HEK293 (cell line): ENCODE results near the gene TMCC2.

ENCODE experiments used
- CTCF ChIA-PET: fragments of 350-600 bp; formaldehyde crosslinking; extraction: SDS; loops from one replicate; lab custom pipeline; 2021; ENCODE audit warnings: antibody characterized with exemption; lab: Yijun Ruan, JAX
- POLR2A ChIA-PET: fragments of 300-600 bp; formaldehyde crosslinking; extraction: SDS; loops from one replicate; lab custom pipeline; 2020; ENCODE audit warnings: antibody characterized with exemption, inconsistent platforms; lab: Yijun Ruan, JAX
- H3K27ac ChIP-seq: fragments of 200-500 bp; sonication (Bioruptor generic); 2 replicates; pipeline ENCODE4 v1.5.1; 2014; ENCODE audit warnings: low read depth, low read length, control low read depth, inconsistent platforms; ENCODE audit errors: extremely low read depth
- H3K36me3 ChIP-seq, 2 experiments: fragments of 200-500 bp in 1 of 2; sonication (Bioruptor generic) in 1 of 2; 1 replicate in 1 of 2; 2 replicates in 1 of 2; pipeline ENCODE4 v1.5.1; 2014 to 2017; ENCODE audit warnings: inconsistent platforms in 2 of 2, low read length in 2 of 2; ENCODE audit not compliant: control insufficient read depth in 2 of 2, insufficient read depth in 1 of 2
- H3K4me1 ChIP-seq: fragments of 200-500 bp; sonication (Bioruptor generic); 2 replicates; pipeline ENCODE4 v1.5.1; 2014; ENCODE audit warnings: mild to moderate bottlenecking, low read length, inconsistent platforms; ENCODE audit not compliant: control insufficient read depth, insufficient read depth
- H3K4me3 ChIP-seq: 2 replicates; pipeline ENCODE4 v1.5.1; 2011; ENCODE audit warnings: low read depth, mild to moderate bottlenecking, control low read depth, low read length, moderate library complexity
- H3K9me3 ChIP-seq: fragments of 200-500 bp; sonication (Bioruptor generic); 2 replicates; pipeline ENCODE4 v1.5.1; 2014; ENCODE audit warnings: low read depth, low read length, inconsistent platforms; ENCODE audit not compliant: control insufficient read depth, insufficient read depth
- GLIS2 ChIP-seq: fragments of 450-650 bp; formaldehyde crosslinking; IDR thresholded peaks from 2 replicates; pipeline ENCODE4 v1.5.1; 2016; ENCODE audit warnings: missing biosample characterization, missing genetic modification characterization
- KLF16 ChIP-seq: fragments of 450-650 bp; formaldehyde crosslinking; IDR thresholded peaks from 2 replicates; pipeline ENCODE4 v1.5.1; 2017; ENCODE audit warnings: missing biosample characterization, missing genetic modification characterization
- KLF17 ChIP-seq: fragments of 450-650 bp; formaldehyde crosslinking; IDR thresholded peaks from 2 replicates; pipeline ENCODE4 v1.5.1; 2016; ENCODE audit warnings: missing biosample characterization, missing genetic modification characterization
- MZF1 ChIP-seq: fragments of 450-650 bp; formaldehyde crosslinking; IDR thresholded peaks from 2 replicates; pipeline ENCODE4 v1.5.1; 2017; ENCODE audit warnings: missing biosample characterization, missing genetic modification characterization, borderline replicate concordance
- PRDM1 ChIP-seq: fragments of 450-650 bp; formaldehyde crosslinking; IDR thresholded peaks from 2 replicates; pipeline ENCODE4; 2016; ENCODE audit warnings: missing biosample characterization, missing genetic modification characterization
- SCRT1 ChIP-seq: fragments of 450-650 bp; formaldehyde crosslinking; IDR thresholded peaks from 2 replicates; pipeline ENCODE4 v1.5.1; 2016; ENCODE audit warnings: missing biosample characterization, missing genetic modification characterization, borderline replicate concordance
- TCF7L2 ChIP-seq: IDR thresholded peaks from 2 replicates; pipeline ENCODE4 v1.6.1; 2011; ENCODE audit warnings: low read depth, mild to moderate bottlenecking, inconsistent platforms, low read length, moderate library complexity, borderline replicate concordance
- ZBTB17 ChIP-seq: fragments of 450-650 bp; formaldehyde crosslinking; IDR thresholded peaks from 2 replicates; pipeline ENCODE4 v1.5.1; 2016; ENCODE audit warnings: missing biosample characterization, missing genetic modification characterization
- ZFP41 ChIP-seq: fragments of 450-650 bp; formaldehyde crosslinking; IDR thresholded peaks from 2 replicates; pipeline ENCODE4 v1.5.1; 2016; ENCODE audit warnings: missing biosample characterization, missing genetic modification characterization, borderline replicate concordance
- ZNF114 ChIP-seq: fragments of 450-650 bp; formaldehyde crosslinking; IDR thresholded peaks from 2 replicates; pipeline ENCODE4 v1.5.0; 2017; ENCODE audit warnings: missing biosample characterization, missing genetic modification characterization
- ZNF146 ChIP-seq: fragments of 450-650 bp; formaldehyde crosslinking; IDR thresholded peaks from 2 replicates; pipeline ENCODE4 v1.5.1; 2016; ENCODE audit warnings: missing biosample characterization, missing genetic modification characterization
- ZNF155 ChIP-seq: fragments of 450-650 bp; formaldehyde crosslinking; IDR thresholded peaks from 2 replicates; pipeline ENCODE4 v1.5.1; 2016; ENCODE audit warnings: missing biosample characterization, missing genetic modification characterization
- ZNF221 ChIP-seq: fragments of 450-650 bp; formaldehyde crosslinking; IDR thresholded peaks from 2 replicates; pipeline ENCODE4 v1.5.1; 2017; ENCODE audit warnings: missing biosample characterization, missing genetic modification characterization, borderline replicate concordance
- ZNF335 ChIP-seq: fragments of 450-650 bp; formaldehyde crosslinking; conservative IDR thresholded peaks from 2 replicates; pipeline ENCODE4 v1.5.1; 2016; ENCODE audit warnings: missing biosample characterization, missing genetic modification characterization
- ZNF350 ChIP-seq: fragments of 450-650 bp; formaldehyde crosslinking; IDR thresholded peaks from 2 replicates; pipeline ENCODE4 v1.5.0; 2017; ENCODE audit warnings: missing biosample characterization, mild to moderate bottlenecking, missing genetic modification characterization
- ZNF354C ChIP-seq: fragments of 450-650 bp; formaldehyde crosslinking; IDR thresholded peaks from 2 replicates; pipeline ENCODE4 v1.5.1; 2016; ENCODE audit warnings: missing biosample characterization, missing genetic modification characterization, low read depth, borderline replicate concordance
- ZNF394 ChIP-seq: fragments of 450-650 bp; formaldehyde crosslinking; IDR thresholded peaks from 2 replicates; pipeline ENCODE4 v1.5.1; 2016; ENCODE audit warnings: missing biosample characterization, missing genetic modification characterization, mild to moderate bottlenecking, moderate library complexity, borderline replicate concordance
- ZNF433 ChIP-seq: fragments of 450-650 bp; formaldehyde crosslinking; IDR thresholded peaks from 2 replicates; pipeline ENCODE4 v1.5.1; 2016; ENCODE audit warnings: missing biosample characterization, missing genetic modification characterization, low read depth
- ZNF513 ChIP-seq: fragments of 450-650 bp; IDR thresholded peaks from 2 replicates; pipeline ENCODE4 v1.5.1; 2018; ENCODE audit warnings: missing biosample characterization, missing genetic modification characterization
- ZNF560 ChIP-seq: fragments of 450-650 bp; formaldehyde crosslinking; IDR thresholded peaks from 2 replicates; pipeline ENCODE4 v1.5.1; 2017; ENCODE audit warnings: missing biosample characterization, missing genetic modification characterization, borderline replicate concordance
- ZNF670 ChIP-seq: fragments of 450-650 bp; formaldehyde crosslinking; IDR thresholded peaks from 2 replicates; pipeline ENCODE4 v1.5.1; 2016; ENCODE audit warnings: missing biosample characterization, missing genetic modification characterization, low read depth
- ZNF768 ChIP-seq: fragments of 450-650 bp; formaldehyde crosslinking; IDR thresholded peaks from 2 replicates; pipeline ENCODE4 v1.5.1; 2018; ENCODE audit warnings: missing biosample characterization, mild to moderate bottlenecking, missing genetic modification characterization
- ZNF830 ChIP-seq: fragments of 450-650 bp; IDR thresholded peaks from 2 replicates; pipeline ENCODE4 v1.5.0; 2018; ENCODE audit warnings: missing biosample characterization, missing genetic modification characterization, low read depth, mild to moderate bottlenecking, moderate library complexity
- ZXDB ChIP-seq: fragments of 450-650 bp; formaldehyde crosslinking; IDR thresholded peaks from 2 replicates; pipeline ENCODE4 v1.5.1; 2016; ENCODE audit warnings: missing biosample characterization, missing genetic modification characterization
- TF ChIP-seq, protein P1 (sequence below): fragments of 450-650 bp; formaldehyde crosslinking; IDR thresholded peaks from 2 replicates; pipeline ENCODE4 v1.5.1; 2016; ENCODE audit warnings: missing biosample characterization, missing genetic modification characterization
- TF ChIP-seq, protein P2 (sequence below): fragments of 450-650 bp; formaldehyde crosslinking; IDR thresholded peaks from 2 replicates; pipeline ENCODE4 v1.5.1; 2016; ENCODE audit warnings: missing biosample characterization, missing genetic modification characterization, low read depth
- TF ChIP-seq, protein P3 (sequence below): fragments of 450-650 bp; formaldehyde crosslinking; IDR thresholded peaks from 2 replicates; pipeline ENCODE4 v1.5.1; 2016; ENCODE audit warnings: missing biosample characterization, missing genetic modification characterization

The TMCC2 gene

GRCh38 chr1:205301205-205301821, 73.6 kb downstream of the TMCC2 start (continued):
- no peak for TF ChIP-seq KLF16
- 0 out of 2 replicates have a peak, but pooled peaks have one; percentile 14 for TF ChIP-seq MZF1 (tag by site-specific recombination)
- no peak for TF ChIP-seq ZXDB
- peak; percentile 30; the same call in 1 of the 2 replicates for TF ChIP-seq ZNF335 (tag by site-specific recombination)
- no peak for TF ChIP-seq ZNF560 (tag by site-specific recombination)
- TF ChIP-seq, protein P1, sequence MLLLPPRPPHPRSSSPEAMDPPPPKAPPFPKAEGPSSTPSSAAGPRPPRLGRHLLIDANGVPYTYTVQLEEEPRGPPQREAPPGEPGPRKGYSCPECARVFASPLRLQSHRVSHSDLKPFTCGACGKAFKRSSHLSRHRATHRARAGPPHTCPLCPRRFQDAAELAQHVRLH = no peak
- TF ChIP-seq, protein P2, sequence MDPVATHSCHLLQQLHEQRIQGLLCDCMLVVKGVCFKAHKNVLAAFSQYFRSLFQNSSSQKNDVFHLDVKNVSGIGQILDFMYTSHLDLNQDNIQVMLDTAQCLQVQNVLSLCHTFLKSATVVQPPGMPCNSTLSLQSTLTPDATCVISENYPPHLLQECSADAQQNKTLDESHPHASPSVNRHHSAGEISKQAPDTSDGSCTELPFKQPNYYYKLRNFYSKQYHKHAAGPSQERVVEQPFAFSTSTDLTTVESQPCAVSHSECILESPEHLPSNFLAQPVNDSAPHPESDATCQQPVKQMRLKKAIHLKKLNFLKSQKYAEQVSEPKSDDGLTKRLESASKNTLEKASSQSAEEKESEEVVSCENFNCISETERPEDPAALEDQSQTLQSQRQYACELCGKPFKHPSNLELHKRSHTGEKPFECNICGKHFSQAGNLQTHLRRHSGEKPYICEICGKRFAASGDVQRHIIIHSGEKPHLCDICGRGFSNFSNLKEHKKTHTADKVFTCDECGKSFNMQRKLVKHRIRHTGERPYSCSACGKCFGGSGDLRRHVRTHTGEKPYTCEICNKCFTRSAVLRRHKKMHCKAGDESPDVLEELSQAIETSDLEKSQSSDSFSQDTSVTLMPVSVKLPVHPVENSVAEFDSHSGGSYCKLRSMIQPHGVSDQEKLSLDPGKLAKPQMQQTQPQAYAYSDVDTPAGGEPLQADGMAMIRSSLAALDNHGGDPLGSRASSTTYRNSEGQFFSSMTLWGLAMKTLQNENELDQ (tag by site-specific recombination) = no peak
- TF ChIP-seq KLF17 (tag by site-specific recombination) = peak; percentile 64
- no peak for TF ChIP-seq ZNF513 (tag by site-specific recombination)
- TF ChIP-seq ZNF350 (tag by site-specific recombination) = no peak
- no peak for TF ChIP-seq ZNF221 (tag by site-specific recombination)
- TF ChIP-seq ZNF114 (tag by site-specific recombination) = no peak
- no peak for TF ChIP-seq ZFP41
- peak; percentile 83 for TF ChIP-seq PRDM1 (tag by site-specific recombination)
- TF ChIP-seq ZNF433 (tag by site-specific recombination) = no peak
- TF ChIP-seq ZNF768 (tag by site-specific recombination) = no peak
- peak; percentile 71 for TF ChIP-seq ZBTB17 (tag by site-specific recombination)
- no peak for TF ChIP-seq ZNF830 (tag by site-specific recombination)
- TF ChIP-seq, all 188 proteins: peak for 21

GRCh38 chr1:205301842-205302588, 74.3 kb downstream of the TMCC2 start:
- POLR2A ChIA-PET = interaction anchor here (0.6 to 1.9 kb wide), 6 partner anchors 14 to 29 kb away, joined by 3 to 10 read pairs (median 6); partner anchors contain the start of gene NUAK2

More at GRCh38 chr1:205301842-205302588, 74.3 kb downstream of the TMCC2 start:
- H3K4me1 ChIP-seq = peaks cover 7% of the 10 kb centered on the region
- TF ChIP-seq ZNF394 (tag by site-specific recombination) = no peak
- no peak for TF ChIP-seq ZNF155 (tag by site-specific recombination)
- no peak for TF ChIP-seq TCF7L2
- TF ChIP-seq ZNF146 (tag by site-specific recombination) = no peak
- no peak for TF ChIP-seq GLIS2 (tag by site-specific recombination)
- no peak for TF ChIP-seq ZNF670 (tag by site-specific recombination)
- TF ChIP-seq SCRT1 (tag by site-specific recombination) = no peak
- no peak for TF ChIP-seq ZNF354C
- TF ChIP-seq, protein P3, sequence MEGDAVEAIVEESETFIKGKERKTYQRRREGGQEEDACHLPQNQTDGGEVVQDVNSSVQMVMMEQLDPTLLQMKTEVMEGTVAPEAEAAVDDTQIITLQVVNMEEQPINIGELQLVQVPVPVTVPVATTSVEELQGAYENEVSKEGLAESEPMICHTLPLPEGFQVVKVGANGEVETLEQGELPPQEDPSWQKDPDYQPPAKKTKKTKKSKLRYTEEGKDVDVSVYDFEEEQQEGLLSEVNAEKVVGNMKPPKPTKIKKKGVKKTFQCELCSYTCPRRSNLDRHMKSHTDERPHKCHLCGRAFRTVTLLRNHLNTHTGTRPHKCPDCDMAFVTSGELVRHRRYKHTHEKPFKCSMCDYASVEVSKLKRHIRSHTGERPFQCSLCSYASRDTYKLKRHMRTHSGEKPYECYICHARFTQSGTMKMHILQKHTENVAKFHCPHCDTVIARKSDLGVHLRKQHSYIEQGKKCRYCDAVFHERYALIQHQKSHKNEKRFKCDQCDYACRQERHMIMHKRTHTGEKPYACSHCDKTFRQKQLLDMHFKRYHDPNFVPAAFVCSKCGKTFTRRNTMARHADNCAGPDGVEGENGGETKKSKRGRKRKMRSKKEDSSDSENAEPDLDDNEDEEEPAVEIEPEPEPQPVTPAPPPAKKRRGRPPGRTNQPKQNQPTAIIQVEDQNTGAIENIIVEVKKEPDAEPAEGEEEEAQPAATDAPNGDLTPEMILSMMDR (tag by site-specific recombination) = no peak
- TF ChIP-seq, all 188 proteins: peak for 0
- no peak overlapping the region for H3K27ac ChIP-seq
- H3K36me3 ChIP-seq = peaks cover 0 to 35% of the 10 kb centered on the region in 2 experiments; a peak in 2 of 3 replicates
- CTCF ChIA-PET = interaction anchor here (0.7 to 3.6 kb wide), 5 partner anchors 16 to 46 kb away, joined by 3 to 18 read pairs (median 4); no protein-coding TSS in a partner anchor
- H3K9me3 ChIP-seq = no peaks in the 10 kb centered on the region
- no peak overlapping the region for H3K4me3 ChIP-seq
